ENCODE measurements around the gene IP6K2. TPM values are rescaled to one million over a fixed set of nuclear protein-coding genes. Genes with fewer than 3 reads are reported as not detected.

The IP6K2 gene
- total RNA-seq, 1 experiment from 2014 or later: 102 TPM

- DNase-seq (no peak), ATAC-seq (no peak)
- H3K4me1 ChIP-seq (ENCODE audit: insufficient read depth, low read length): peaks cover 20% of the 10 kb centered on the region
- BruUV-seq (replicated peaks): no TSS peak
- no peak overlapping the region for H3K4me2 ChIP-seq (ENCODE audit: low read length)
- no peaks in the 10 kb centered on the region for H3K9me2 ChIP-seq (replicated peaks; ENCODE audit: low read length)
- H3K36me3 ChIP-seq (ENCODE audit: low read depth, low read length): peaks cover 47% of the 10 kb centered on the region
- no peak overlapping the region for H3K9ac ChIP-seq (ENCODE audit: low read length)
- H3K9me3 ChIP-seq (ENCODE audit: low read length): no peaks in the 10 kb centered on the region
- intact Hi-C loops (cut with micrococcal nuclease): no loop called here
- TF ChIP-seq CTCF (conservative IDR thresholded peaks at IDR 0.05; ENCODE audit: low read depth, low read length) (no peak), EZH2 (IDR thresholded peaks at IDR 0.05; ENCODE audit: low read length, unreplicated experiment) (no peak), EZH2phosphoT487 (IDR thresholded peaks at IDR 0.05; ENCODE audit: borderline replicate concordance, low read length) (no peak)
- H3K27me3 ChIP-seq (ENCODE audit: low read length): no peaks in the 10 kb centered on the region
- no peak overlapping the region for H3K27ac ChIP-seq (ENCODE audit: low read length)
- H2AFZ ChIP-seq (ENCODE audit: low read length): no peak overlapping the region
- POLR2A ChIA-PET (ENCODE audit: unreplicated experiment): no interaction called here
- H3K4me3 ChIP-seq (ENCODE audit: low read length): no peak overlapping the region
- CTCF ChIA-PET: no interaction called here
- peaks cover 4% of the 10 kb centered on the region for H3F3A ChIP-seq (ENCODE audit: low read length, unreplicated experiment)
- H3K79me2 ChIP-seq (ENCODE audit: low read length): peaks cover 30% of the 10 kb centered on the region
- H4K20me1 ChIP-seq (ENCODE audit: low read length): 0 out of 2 replicates have a peak, but pooled peaks cover 7% of the 10 kb centered on the region
These were observed 29.8 kb downstream of the IP6K2 start for GRCh38 chr3:48687220-48687678.

- peak overlapping the region; percentile 90; the same call in 1 of the 2 replicates for H3K4me3 ChIP-seq (ENCODE audit: low read length)
- ATAC-seq: peak; percentile 6
- H3K9ac ChIP-seq (ENCODE audit: low read length): no peak overlapping the region
- H4K20me1 ChIP-seq (ENCODE audit: low read length): 0 out of 2 replicates have a peak, but pooled peaks cover 7% of the 10 kb centered on the region
- H3F3A ChIP-seq (ENCODE audit: low read length, unreplicated experiment): peaks cover 4% of the 10 kb centered on the region
- ChIA-PET CTCF (interaction anchor here (0.8 to 1.1 kb wide), 3 partner anchors 53 to 88 kb away, joined by 3 to 9 read pairs (median 5); no protein-coding TSS in a partner anchor), POLR2A (ENCODE audit: unreplicated experiment) (interaction anchor here (0.5 kb wide), 1 partner anchor 10 kb away, joined by 3 read pairs; no protein-coding TSS in a partner anchor)
- H3K27ac ChIP-seq (ENCODE audit: low read length): no peak overlapping the region
- H3K27me3 ChIP-seq (ENCODE audit: low read length): no peaks in the 10 kb centered on the region
- no peaks in the 10 kb centered on the region for H3K9me2 ChIP-seq (replicated peaks; ENCODE audit: low read length)
- peaks cover 20% of the 10 kb centered on the region for H3K4me1 ChIP-seq (ENCODE audit: insufficient read depth, low read length)
- no peak for DNase-seq
- no TSS peak for BruUV-seq (replicated peaks)
- H2AFZ ChIP-seq (ENCODE audit: low read length): no peak overlapping the region
- H3K4me2 ChIP-seq (ENCODE audit: low read length): peak overlapping the region; percentile 96
- intact Hi-C loops (cut with micrococcal nuclease): loop anchor here (1.0 kb wide), 1 partner anchor 54 kb away; no protein-coding TSS in a partner anchor
- H3K36me3 ChIP-seq (ENCODE audit: low read depth, low read length): peaks cover 47% of the 10 kb centered on the region
- TF ChIP-seq EZH2 (IDR thresholded peaks at IDR 0.05; ENCODE audit: low read length, unreplicated experiment) (no peak), EZH2phosphoT487 (IDR thresholded peaks at IDR 0.05; ENCODE audit: borderline replicate concordance, low read length) (no peak), CTCF (conservative IDR thresholded peaks at IDR 0.05; ENCODE audit: low read depth, low read length) (no peak)
- peaks cover 30% of the 10 kb centered on the region for H3K79me2 ChIP-seq (ENCODE audit: low read length)
- no peaks in the 10 kb centered on the region for H3K9me3 ChIP-seq (ENCODE audit: low read length)
These were observed 30.3 kb downstream of the IP6K2 start for GRCh38 chr3:48686538-48687219.
